Left cardiac atrium (tissue), 4 donors: ENCODE results near the gene SPP2. TPM values are rescaled to one million over a fixed set of nuclear protein-coding genes. Genes with fewer than 3 reads are reported as not detected.

ENCODE experiments used
- ATAC-seq, 2 donors: fragments of 200-7000 bp; cut with Tn5 transposase; one replicate each; pipeline ENCODE4 v1.9.1; 2020; ENCODE audit warnings: mild to moderate bottlenecking in 2 of 2, moderate library complexity in 2 of 2
- DNase-seq: peaks from one replicate; pipeline ENCODE4 v3.0.0-alpha.2; 2020
- intact Hi-C, 2 donors: fragments of 100-400 bp; cut with DNase I; formaldehyde crosslinking; loops; one replicate each; pipeline versions ENCODE4 v1.14.1 to v1.15.1; 2022 to 2023
- total RNA-seq, 2 donors: library from RNA; stranded (reverse); fragmentation: NEBNext Ultra II Directional; extraction: Animal tissue kit (Norgen Biotek cat#: 25700); gene quantifications; one replicate each; pipeline ENCODE4 v1.2.1, GENCODE V29; 2021
- donor health status: DM: no; HTN: yes; CAD: no.
- donor health status: DM: no; HTN: yes; CAD: no; lungs with severe emphysema.
- donor health status: DM: yes; HTN: yes; CAD: no.
- donor health status: Dilated cardiomyopathy.

SPP2 gene
- total RNA-seq, 2 donors from 2014 or later, result not detected

DNA sequence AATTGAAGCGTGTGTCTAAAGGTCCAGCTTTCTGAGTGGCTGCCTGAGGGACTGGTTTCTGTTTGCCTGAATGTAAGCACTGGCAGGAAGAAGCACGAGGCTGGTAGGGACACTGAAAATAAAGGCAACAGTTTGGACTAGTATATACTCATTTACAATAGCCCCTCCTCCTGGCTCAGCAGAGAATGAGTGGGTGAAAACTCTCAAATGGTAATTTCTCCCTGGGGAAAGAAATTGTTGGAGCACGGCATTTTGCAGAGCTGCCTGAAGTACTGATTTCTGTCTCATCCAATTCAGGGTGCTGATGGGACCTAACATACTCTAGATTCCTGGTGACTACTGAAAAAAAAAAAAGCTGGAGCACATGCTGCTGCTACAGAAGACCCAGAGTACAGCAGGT lies 17.3 kb upstream of the SPP2 start:
- ATAC-seq, result no peak

DNA sequence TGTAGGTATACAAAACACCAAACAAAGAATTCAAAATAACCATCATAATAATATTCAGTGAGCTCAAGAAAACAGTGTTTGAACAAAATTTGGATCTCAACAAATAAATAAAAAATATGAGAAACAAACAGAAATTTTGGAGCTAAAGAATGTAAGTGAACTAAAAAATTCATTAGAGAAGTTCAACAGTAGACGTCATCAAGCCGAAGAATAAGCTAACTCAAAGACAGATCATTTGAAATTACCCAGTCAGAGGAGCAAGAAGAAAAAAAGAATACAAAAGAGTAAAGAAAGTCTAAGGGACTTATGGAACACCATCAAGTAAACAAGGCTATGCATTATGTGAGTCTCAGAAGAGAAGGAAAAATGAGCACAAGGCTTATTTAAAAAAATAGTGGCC lies 16.6 kb upstream of the SPP2 start:
- DNase-seq, result no peak
- no peak for ATAC-seq
- intact Hi-C loops, result no loop called here

More for the DNA sequence above, 17.3 kb upstream of the SPP2 start:
- intact Hi-C loops, result no loop called here
- no peak for DNase-seq

- intact Hi-C loops, result no loop called here
- DNase-seq (no peak), ATAC-seq (no peak)
Observed at GRCh38 chr2:234038076-234038802, 12.3 kb upstream of the SPP2 start.

DNA sequence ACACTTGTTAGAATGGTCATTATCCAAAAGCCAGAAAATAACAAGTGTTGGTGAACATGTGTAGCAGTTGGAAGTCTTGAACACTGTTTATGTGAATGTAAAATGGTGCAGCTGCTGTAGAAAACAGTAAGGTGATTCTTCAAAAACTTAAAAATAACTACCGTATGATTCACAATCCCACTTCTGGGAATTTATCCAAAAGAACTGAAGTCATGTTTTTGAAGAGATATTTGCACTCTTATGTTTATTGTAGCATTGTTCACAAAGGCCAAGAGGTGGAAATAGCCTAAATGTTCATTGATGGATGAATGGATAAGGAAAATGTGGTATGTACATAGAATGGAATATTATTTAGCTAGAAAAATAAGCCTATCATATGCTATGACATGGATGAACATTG lies 6.3 kb upstream of the SPP2 start:
- DNase-seq (no peak), ATAC-seq (no peak)
- intact Hi-C loops, result no loop called here

DNA sequence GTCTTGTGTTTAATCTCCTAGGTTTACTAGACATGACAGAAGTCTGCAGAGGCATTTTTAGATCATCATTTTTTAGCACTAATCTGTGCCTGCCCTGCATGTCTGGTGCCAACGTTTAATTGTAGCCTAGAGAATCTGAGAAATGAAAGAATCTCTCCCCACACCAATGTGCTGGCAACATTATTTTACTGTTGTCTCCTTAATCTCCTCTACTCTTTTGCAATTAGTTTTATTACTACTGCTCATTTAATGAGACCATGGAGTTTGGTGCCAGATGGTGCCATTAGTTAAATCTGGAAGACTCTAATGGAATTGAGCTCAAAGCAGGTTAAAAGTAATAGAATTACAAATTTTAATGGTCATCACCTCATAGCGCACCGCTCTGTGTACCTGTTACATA lies 4.0 kb upstream of the SPP2 start:
- ATAC-seq, result no peak
- DNase-seq, result no peak

GRCh38 chr2:234047361-234047760 lies 3.1 kb upstream of the SPP2 start:
- no peak for ATAC-seq
- intact Hi-C loops, result no loop called here
- no peak for DNase-seq

More for the DNA sequence above, 4.0 kb upstream of the SPP2 start:
- intact Hi-C loops, result no loop called here

- DNase-seq (no peak), ATAC-seq (no peak)
- intact Hi-C loops, result no loop called here
Observed at GRCh38 chr2:234048049-234048448, 2.5 kb upstream of the SPP2 start.

DNA sequence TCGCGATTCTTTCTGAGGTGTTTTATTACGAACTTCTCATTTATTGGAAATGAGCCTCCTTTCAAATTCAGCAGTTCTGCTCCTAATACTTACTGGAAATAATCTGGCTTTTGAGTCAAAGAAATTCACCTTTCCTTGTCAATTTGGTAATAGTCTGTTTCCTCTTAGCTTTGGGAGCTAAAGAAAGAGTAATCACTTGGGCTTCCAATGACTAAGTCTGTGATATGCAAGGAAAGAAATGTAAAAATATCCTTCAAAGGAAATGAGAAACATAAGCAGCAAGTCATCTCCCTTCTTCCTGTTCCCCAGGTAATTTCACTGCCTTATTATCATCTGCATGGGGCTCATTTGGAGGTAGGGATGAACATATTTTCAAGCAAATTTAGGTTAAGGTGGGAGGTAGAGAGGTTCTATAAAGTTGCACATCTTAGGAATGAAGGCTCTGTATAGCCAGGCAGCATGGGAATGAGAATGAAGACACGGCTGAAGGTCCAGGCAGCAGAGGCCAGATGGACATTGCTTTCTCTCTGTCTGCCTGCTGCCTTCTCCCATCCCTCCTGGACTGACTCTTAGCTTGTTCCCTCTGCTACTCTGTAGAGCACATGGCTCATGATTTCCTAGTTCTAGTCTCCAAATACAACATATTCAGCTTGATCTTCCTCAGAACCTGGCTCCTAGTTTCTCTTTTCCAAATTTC lies 1.0 kb downstream of the SPP2 start:
- intact Hi-C loops, result no loop called here
- no peak for ATAC-seq
- DNase-seq, result no peak

GRCh38 chr2:234058881-234059280 lies 8.4 kb downstream of the SPP2 start:
- DNase-seq (no peak), ATAC-seq (no peak)
- intact Hi-C loops, result no loop called here

DNA sequence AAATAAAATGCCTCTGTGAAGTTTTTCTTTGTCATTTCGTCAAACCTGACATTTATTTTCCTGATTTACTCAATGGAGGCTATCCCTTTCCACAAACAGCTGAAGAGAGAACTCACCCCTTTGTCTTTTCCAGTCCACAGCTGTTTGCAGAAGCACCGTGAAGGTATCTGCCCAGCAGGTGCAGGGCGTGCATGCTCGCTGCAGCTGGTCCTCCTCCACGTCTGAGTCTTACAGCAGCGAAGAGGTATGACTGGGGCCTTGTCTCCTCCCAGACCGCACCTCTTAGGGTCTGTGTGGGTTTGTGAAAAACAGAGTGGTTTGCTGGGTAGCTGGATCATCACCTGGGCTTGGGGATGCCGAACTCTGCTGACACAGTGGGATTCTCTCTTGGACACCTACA lies 9.7 kb downstream of the SPP2 start:
- intact Hi-C loops, result no loop called here
- ATAC-seq (no peak), DNase-seq (no peak)

DNA sequence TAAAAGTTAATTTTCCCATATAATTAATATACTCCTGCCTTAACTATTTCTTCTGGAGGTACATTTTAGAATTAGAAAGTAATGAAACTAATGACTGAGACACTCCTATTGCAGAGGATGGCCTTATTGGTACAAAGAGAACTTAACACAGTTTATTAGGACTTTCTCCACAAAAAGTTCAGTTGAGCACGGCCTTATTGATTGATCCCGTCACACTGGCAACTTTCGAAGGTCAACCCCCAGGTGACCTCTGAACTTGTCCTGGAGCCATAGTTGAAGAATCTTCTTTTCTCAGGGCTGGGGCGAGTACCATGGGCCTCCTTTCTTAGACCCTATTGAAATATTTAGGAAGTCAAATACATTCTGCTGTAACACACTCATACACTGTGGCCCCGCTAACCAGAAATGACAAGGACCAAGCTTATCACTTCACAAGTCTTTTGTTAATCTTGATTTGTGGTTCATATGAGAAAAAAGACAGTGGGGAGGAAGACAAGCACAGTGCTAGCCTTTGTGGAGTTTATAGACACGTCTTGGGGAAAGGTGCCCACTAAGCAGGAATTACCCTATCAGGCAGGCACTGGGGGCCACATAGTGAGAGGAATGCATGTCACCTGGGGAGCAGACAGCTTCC lies 11.2 kb downstream of the SPP2 start:
- DNase-seq (no peak), ATAC-seq (no peak)
- intact Hi-C loops, result no loop called here

GRCh38 chr2:234066587-234066986 lies 16.1 kb downstream of the SPP2 start:
- intact Hi-C loops, result no loop called here
- DNase-seq (no peak), ATAC-seq (no peak)

DNA sequence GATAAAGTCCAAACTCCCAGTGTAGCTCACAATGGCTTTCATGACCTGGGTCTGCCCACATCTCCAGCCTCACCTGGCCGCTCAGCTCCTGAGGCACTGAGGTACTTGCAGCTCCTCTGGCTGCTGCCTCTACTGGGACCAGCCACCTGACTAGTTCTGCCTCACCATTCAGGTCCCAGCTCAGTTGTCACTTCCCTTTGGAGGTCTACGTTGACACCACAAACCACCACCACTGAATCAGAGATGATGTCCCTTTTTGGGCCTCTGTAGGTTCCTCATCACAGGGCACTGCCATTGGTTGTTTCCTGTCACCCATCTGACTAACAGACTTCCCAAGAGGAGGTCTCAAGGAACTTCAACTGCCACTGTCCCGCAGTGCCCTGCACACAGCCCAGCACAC lies 21.2 kb downstream of the SPP2 start:
- intact Hi-C loops, result no loop called here
- no peak for ATAC-seq
- no peak for DNase-seq

- ATAC-seq (no peak), DNase-seq (no peak)
- intact Hi-C loops, result no loop called here
Observed at GRCh38 chr2:234072454-234072853, 22.0 kb downstream of the SPP2 start.

GRCh38 chr2:234074751-234075517 lies 24.4 kb downstream of the SPP2 start:
- intact Hi-C loops, result no loop called here
- DNase-seq (no peak), ATAC-seq (no peak)

DNA sequence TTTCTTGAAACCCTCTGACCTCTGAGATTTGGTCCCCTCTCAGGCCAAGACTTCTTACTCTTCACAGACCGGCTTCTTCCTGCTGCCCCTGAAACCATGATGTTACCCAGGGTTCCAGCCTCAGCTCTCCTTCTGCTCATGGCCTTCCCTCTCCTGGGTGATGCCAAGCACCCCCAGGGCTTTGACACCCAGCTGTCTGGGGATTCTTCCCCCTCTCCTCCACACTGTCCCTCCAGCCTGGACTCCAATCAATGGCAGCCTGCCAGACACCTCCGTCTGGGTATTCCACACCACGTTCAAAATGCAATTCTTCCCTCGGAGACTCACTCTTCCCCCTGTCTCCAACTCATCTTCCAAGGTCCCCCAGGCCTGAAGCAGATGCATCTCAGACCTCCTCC lies 25.0 kb downstream of the SPP2 start:
- no peak for ATAC-seq
- no peak for DNase-seq
- intact Hi-C loops, result no loop called here

- intact Hi-C loops, result no loop called here
- ATAC-seq (no peak), DNase-seq (no peak)
Observed at GRCh38 chr2:234075947-234076346, 25.4 kb downstream of the SPP2 start.

GRCh38 chr2:234076451-234076850 lies 25.9 kb downstream of the SPP2 start:
- ATAC-seq, result no peak
- intact Hi-C loops, result no loop called here

GRCh38 chr2:234078129-234078528 lies 27.6 kb downstream of the SPP2 start:
- no peak for DNase-seq
- intact Hi-C loops, result no loop called here
- no peak for ATAC-seq

More at GRCh38 chr2:234076451-234076850, 25.9 kb downstream of the SPP2 start:
- no peak for DNase-seq
